GM18858 (cell line): ENCODE measurements around the gene WDR81.

Source experiments
- ATAC-seq: cut with Tn5 transposase; IDR thresholded peaks from one replicate; pipeline ENCODE4 v1.9.1; 2021; ENCODE audit not compliant: unreplicated experiment

Gene WDR81

GRCh38 chr17:1776857-1777256 is 52.4 kb downstream of the WDR81 start:
- ATAC-seq = no peak

- ATAC-seq = no peak
Observed at GRCh38 chr17:1779571-1780131, 55.1 kb downstream of the WDR81 start.

DNA sequence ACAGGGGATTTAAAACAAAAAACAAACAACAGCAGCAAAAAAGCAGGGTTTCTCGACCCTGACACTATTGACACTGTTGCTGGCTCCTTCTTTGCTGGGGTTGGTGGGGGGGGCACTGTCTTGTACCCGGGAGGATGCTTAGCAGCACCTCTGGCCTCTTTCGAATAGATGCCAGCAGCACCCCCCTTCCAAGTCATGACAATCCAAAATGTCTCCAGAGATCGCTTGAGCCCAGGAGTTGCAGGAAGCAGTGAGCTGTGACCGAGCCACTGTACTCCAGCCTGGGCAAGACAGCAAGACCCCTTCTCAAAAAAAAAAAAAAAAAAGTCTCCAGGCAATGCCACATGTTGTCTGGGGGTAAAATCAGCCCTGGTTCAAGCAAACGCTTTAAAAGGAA is 57.7 kb downstream of the WDR81 start:
- no peak for ATAC-seq

DNA sequence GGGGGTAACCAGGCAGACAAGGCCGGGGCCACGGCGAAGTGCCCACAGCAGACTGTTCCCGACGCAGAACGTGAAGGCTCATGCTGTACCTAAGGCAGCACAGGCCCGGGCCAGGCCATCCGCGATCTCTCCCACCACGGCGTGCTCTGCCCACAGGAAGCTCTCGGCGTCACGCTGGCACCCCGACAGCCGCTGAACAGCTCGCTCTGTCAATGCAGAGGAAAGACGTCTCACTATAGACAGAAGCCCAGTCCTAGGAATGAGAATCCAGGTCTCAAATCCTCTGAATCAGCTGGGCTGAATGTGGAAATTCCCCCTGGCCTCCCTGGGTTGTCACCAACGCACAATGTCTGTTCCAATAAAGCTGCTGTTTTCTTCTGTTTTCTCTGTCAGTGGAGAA is 58.8 kb downstream of the WDR81 start:
- no peak for ATAC-seq

- ATAC-seq = no peak
Observed at GRCh38 chr17:1783834-1784611, 59.5 kb downstream of the WDR81 start.

- ATAC-seq = no peak
Observed at GRCh38 chr17:1785930-1786329, 61.4 kb downstream of the WDR81 start.

- no peak for ATAC-seq
Observed at GRCh38 chr17:1786708-1787107, 62.2 kb downstream of the WDR81 start.

DNA sequence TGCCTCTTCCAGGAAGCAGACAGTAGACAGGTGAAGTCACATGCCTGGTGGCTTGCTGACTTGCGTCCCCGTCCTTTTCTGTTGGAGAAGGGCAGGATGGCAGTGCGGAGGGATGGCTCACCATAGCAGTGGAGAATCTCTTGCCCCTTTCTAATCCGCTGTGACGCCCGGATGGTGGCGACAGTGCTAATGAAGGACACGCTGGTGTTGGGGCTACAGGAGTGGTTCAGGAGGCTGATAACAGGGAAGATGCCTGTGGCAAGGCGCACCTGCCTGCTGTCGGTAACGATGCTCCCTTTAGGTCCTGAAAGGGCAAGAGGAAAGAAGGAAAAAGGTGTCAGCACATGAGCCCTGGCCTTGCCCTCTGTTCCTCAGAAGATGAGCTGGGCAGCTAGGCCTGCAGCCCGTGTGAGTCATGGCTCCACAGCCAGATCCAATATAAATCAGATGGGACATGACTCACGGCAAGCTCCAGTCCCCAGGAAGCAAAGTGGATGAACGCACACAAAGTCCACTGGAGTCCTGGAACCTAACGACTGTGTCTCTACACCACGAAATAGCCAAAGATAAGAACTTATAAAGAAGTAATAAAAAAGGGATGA is 62.9 kb downstream of the WDR81 start:
- ATAC-seq = no peak
